Sigmoid colon (tissue), 3 donors: Measurements from ENCODE around the gene JUND.

Source experiments
- POLR2A ChIP-seq, 2 donors: fragments of 450-650 bp; IDR thresholded peaks; one replicate each; pipeline ENCODE4 v1.6.1; 2016; ENCODE audit warnings: antibody characterized with exemption in 2 of 2, mild to moderate bottlenecking in 2 of 2, moderate library complexity in 2 of 2
- TF ChIP-seq, protein P1 (sequence below), 4 experiments: fragments of 450-650 bp in 3 of 4; fragments of 200-600 bp in 1 of 4; IDR thresholded peaks; one replicate each; pipeline ENCODE4 v1.5.1; 2016 to 2019; ENCODE audit warnings: antibody characterized with exemption in 4 of 4, mild to moderate bottlenecking in 3 of 4, moderate library complexity in 2 of 4

DNA sequence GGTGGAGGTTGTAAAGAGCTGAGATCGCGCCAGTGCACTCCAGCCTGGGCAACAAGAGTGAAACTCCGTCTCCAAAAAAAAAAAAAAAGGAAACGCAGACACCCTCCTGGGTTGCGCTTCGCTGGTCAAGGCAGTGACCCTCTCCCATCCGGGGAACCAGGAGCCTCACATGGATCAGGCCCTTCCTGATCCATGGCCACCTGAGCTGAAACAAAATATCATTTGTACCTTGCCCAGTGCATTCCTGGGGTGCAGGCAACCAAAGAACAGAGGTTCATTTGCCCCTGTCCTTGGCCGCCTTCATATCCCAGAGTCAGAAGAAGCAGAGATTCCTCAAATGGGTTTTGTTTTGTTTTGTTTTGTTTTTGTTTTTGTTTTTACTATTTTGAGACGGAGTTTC, 49.4 kb upstream of the JUND start:
- TF ChIP-seq, protein P1, sequence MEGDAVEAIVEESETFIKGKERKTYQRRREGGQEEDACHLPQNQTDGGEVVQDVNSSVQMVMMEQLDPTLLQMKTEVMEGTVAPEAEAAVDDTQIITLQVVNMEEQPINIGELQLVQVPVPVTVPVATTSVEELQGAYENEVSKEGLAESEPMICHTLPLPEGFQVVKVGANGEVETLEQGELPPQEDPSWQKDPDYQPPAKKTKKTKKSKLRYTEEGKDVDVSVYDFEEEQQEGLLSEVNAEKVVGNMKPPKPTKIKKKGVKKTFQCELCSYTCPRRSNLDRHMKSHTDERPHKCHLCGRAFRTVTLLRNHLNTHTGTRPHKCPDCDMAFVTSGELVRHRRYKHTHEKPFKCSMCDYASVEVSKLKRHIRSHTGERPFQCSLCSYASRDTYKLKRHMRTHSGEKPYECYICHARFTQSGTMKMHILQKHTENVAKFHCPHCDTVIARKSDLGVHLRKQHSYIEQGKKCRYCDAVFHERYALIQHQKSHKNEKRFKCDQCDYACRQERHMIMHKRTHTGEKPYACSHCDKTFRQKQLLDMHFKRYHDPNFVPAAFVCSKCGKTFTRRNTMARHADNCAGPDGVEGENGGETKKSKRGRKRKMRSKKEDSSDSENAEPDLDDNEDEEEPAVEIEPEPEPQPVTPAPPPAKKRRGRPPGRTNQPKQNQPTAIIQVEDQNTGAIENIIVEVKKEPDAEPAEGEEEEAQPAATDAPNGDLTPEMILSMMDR (IDR thresholded peaks at IDR 0.05): no peak
- no peak for TF ChIP-seq POLR2A (IDR thresholded peaks at IDR 0.05)
